HG03378 (cell line): ENCODE data around the gene RIMBP2.

Experiments
- ATAC-seq: cut with Tn5 transposase; IDR thresholded peaks from one replicate; pipeline ENCODE4 v1.9.1; 2021; ENCODE audit warnings: mild to moderate bottlenecking, moderate library complexity; ENCODE audit not compliant: unreplicated experiment

The RIMBP2 gene

GRCh38 chr12:130685250-130685787 lies 30.8 kb downstream of the RIMBP2 start:
- no peak for ATAC-seq

- no peak for ATAC-seq
Observed at GRCh38 chr12:130683811-130684210, 32.3 kb downstream of the RIMBP2 start.

- no peak for ATAC-seq
Observed at GRCh38 chr12:130683080-130683479, 33.0 kb downstream of the RIMBP2 start.

GRCh38 chr12:130680451-130680990 lies 35.6 kb downstream of the RIMBP2 start:
- no peak for ATAC-seq

- no peak for ATAC-seq
Observed at GRCh38 chr12:130677957-130678558, 38.0 kb downstream of the RIMBP2 start.

- ATAC-seq = no peak
Observed at GRCh38 chr12:130675791-130676190, 40.3 kb downstream of the RIMBP2 start.

GRCh38 chr12:130675121-130675520 lies 41.0 kb downstream of the RIMBP2 start:
- ATAC-seq = no peak

GRCh38 chr12:130674676-130675075 lies 41.4 kb downstream of the RIMBP2 start:
- ATAC-seq = no peak

- ATAC-seq = no peak
Observed at GRCh38 chr12:130673036-130673705, 42.9 kb downstream of the RIMBP2 start.

GRCh38 chr12:130672089-130672820 lies 43.8 kb downstream of the RIMBP2 start:
- no peak for ATAC-seq

GRCh38 chr12:130671556-130671955 lies 44.5 kb downstream of the RIMBP2 start:
- no peak for ATAC-seq

GRCh38 chr12:130669797-130670196 lies 46.3 kb downstream of the RIMBP2 start:
- no peak for ATAC-seq

- ATAC-seq = no peak
Observed at GRCh38 chr12:130669205-130669557, 46.9 kb downstream of the RIMBP2 start.

- no peak for ATAC-seq
Observed at GRCh38 chr12:130668286-130669204, 47.6 kb downstream of the RIMBP2 start.

- no peak for ATAC-seq
Observed at GRCh38 chr12:130667421-130667960, 48.6 kb downstream of the RIMBP2 start.

GRCh38 chr12:130666645-130667044 lies 49.5 kb downstream of the RIMBP2 start:
- no peak for ATAC-seq

- ATAC-seq = no peak
Observed at GRCh38 chr12:130665753-130666152, 50.3 kb downstream of the RIMBP2 start.

- ATAC-seq = no peak
Observed at GRCh38 chr12:130664772-130665171, 51.3 kb downstream of the RIMBP2 start.

GRCh38 chr12:130664252-130664651 lies 51.8 kb downstream of the RIMBP2 start:
- ATAC-seq = no peak

GRCh38 chr12:130663514-130663913 lies 52.6 kb downstream of the RIMBP2 start:
- ATAC-seq = no peak
